Stimulated activated CD8-positive, alpha-beta memory T cell treated with anti-CD3 and anti-CD28 coated beads, Interleukin-4, amount 100 ng/mL, for 48 hours (primary cell): ENCODE measurements around the gene METTL1.

Experiments used
- DNase-seq: peaks from one replicate; pipeline ENCODE4 v3.0.0-alpha.2; 2020

METTL1 gene

GRCh38 chr12:57766464-57767304 lies 5.2 kb downstream of the METTL1 start, which contains the start of gene CYP27B1:
CYP27B1 (minus strand) TSS chr12:57767078; CDS start chr12:57767041, 37 bp downstream.
- DNase-seq = no peak

GRCh38 chr12:57765698-57766463 lies 6.0 kb downstream of the METTL1 start:
- no peak for DNase-seq

- DNase-seq = peak; percentile 74
These were observed 6.8 kb downstream of the METTL1 start for GRCh38 chr12:57765003-57765697.

GRCh38 chr12:57764662-57765002 lies 7.3 kb downstream of the METTL1 start:
- peak; percentile 45 for DNase-seq

GRCh38 chr12:57763881-57764661 lies 7.8 kb downstream of the METTL1 start:
- no peak for DNase-seq

- no peak for DNase-seq
These were observed 9.4 kb downstream of the METTL1 start for GRCh38 chr12:57762463-57762862.

- DNase-seq = no peak
These were observed 10.4 kb downstream of the METTL1 start for GRCh38 chr12:57761391-57761998.

- no peak for DNase-seq
These were observed 11.4 kb downstream of the METTL1 start for GRCh38 chr12:57760347-57760982.

GRCh38 chr12:57759360-57759980 lies 12.4 kb downstream of the METTL1 start:
- DNase-seq = no peak

- DNase-seq = no peak
These were observed 13.1 kb downstream of the METTL1 start for GRCh38 chr12:57758552-57759359.

GRCh38 chr12:57757771-57758170 lies 14.1 kb downstream of the METTL1 start:
- no peak for DNase-seq

- DNase-seq = peak; percentile 83
These were observed 15.2 kb downstream of the METTL1 start for GRCh38 chr12:57756406-57757341.

- no peak for DNase-seq
These were observed 16.2 kb downstream of the METTL1 start for GRCh38 chr12:57755454-57756372.

GRCh38 chr12:57755194-57755453 lies 16.8 kb downstream of the METTL1 start:
- DNase-seq = no peak

- DNase-seq = peak; percentile 88
These were observed 17.3 kb downstream of the METTL1 start, which contains the start of gene MARCHF9 for GRCh38 chr12:57754411-57755193. MARCHF9 (plus strand) TSS chr12:57755103; CDS start chr12:57755529, 426 bp downstream.

GRCh38 chr12:57753756-57754337 lies 18.1 kb downstream of the METTL1 start:
- no peak for DNase-seq

- no peak for DNase-seq
These were observed 19.3 kb downstream of the METTL1 start for GRCh38 chr12:57752668-57753000.
